Mesodermal cell (in vitro differentiated cells): ENCODE data around the gene CABP4.

Experiments
- H3K27ac ChIP-seq: 2 replicates; pipeline ENCODE4 v1.7.0; 2013; ENCODE audit warnings: mild to moderate bottlenecking, low read depth, low read length, moderate library complexity; ENCODE audit not compliant: severe bottlenecking
- H3K36me3 ChIP-seq: 2 replicates; pipeline ENCODE4 v1.7.1; 2013; ENCODE audit warnings: mild to moderate bottlenecking, low read length, moderate library complexity; ENCODE audit not compliant: control insufficient read depth, insufficient read depth
- H3K4me1 ChIP-seq: one replicate; pipeline ENCODE4 v1.7.1; 2013; ENCODE audit warnings: mild to moderate bottlenecking, low read length; ENCODE audit not compliant: insufficient read depth, control insufficient read depth, poor library complexity, severe bottlenecking
- H3K4me3 ChIP-seq: 2 replicates; pipeline ENCODE4 v1.7.0; 2013; ENCODE audit warnings: low read length, control low read depth, mild to moderate bottlenecking; ENCODE audit not compliant: insufficient read depth, poor library complexity, severe bottlenecking; ENCODE audit errors: extremely low read depth
- H3K9me3 ChIP-seq: 2 replicates; pipeline ENCODE4 v1.7.1; 2013; ENCODE audit warnings: mild to moderate bottlenecking, low read length, moderate library complexity; ENCODE audit not compliant: control insufficient read depth
- WGBS, 2 experiments: methylation state at CpG; one replicate each; pipeline ENCODE4 v1.1.5; 2013; ENCODE audit warnings: missing lambda C conversion rate in 2 of 2; ENCODE audit not compliant: insufficient coverage in 2 of 2; 5-methylcytosine and 5-hydroxymethylcytosine counted together

Gene CABP4

DNA sequence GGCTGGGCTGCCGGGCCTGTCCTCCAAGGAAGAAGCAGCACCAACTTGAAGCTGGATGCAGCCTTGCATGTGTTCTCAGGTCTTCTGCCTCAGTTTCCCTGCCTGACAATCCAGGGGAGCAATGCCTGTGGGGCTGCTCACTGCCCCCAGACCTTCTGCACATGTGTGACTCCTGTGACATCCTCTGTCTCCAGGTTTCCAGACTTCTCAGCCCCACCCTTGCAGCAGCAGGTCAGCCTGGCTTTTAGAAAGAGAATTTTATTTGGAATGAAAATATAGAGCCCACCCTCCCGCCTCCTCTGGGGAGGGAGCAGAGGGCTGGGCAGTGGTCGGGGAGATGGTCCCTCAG is 17.4 kb upstream of the CABP4 start:
- Histone ChIP-seq H3K9me3 (no peaks in the 10 kb centered on the region), H3K4me1 (peaks cover 7% of the 10 kb centered on the region), H3K36me3 (peaks cover 70% of the 10 kb centered on the region), H3K4me3 (no peak overlapping the region), H3K27ac (no peak overlapping the region)
- 80 to 92% methylated on average over 1 to 3 of the region's 3 CpGs for WGBS, 2 experiments

- Histone ChIP-seq H3K27ac (no peak overlapping the region), H3K36me3 (peaks cover 65% of the 10 kb centered on the region), H3K4me3 (no peak overlapping the region), H3K4me1 (peaks cover 7% of the 10 kb centered on the region), H3K9me3 (no peaks in the 10 kb centered on the region)
- 94 to 96% methylated on average over 25 to 37 of the region's 41 CpGs for WGBS, 2 experiments
Observed at GRCh38 chr11:67438158-67438902, 16.8 kb upstream of the CABP4 start.

DNA sequence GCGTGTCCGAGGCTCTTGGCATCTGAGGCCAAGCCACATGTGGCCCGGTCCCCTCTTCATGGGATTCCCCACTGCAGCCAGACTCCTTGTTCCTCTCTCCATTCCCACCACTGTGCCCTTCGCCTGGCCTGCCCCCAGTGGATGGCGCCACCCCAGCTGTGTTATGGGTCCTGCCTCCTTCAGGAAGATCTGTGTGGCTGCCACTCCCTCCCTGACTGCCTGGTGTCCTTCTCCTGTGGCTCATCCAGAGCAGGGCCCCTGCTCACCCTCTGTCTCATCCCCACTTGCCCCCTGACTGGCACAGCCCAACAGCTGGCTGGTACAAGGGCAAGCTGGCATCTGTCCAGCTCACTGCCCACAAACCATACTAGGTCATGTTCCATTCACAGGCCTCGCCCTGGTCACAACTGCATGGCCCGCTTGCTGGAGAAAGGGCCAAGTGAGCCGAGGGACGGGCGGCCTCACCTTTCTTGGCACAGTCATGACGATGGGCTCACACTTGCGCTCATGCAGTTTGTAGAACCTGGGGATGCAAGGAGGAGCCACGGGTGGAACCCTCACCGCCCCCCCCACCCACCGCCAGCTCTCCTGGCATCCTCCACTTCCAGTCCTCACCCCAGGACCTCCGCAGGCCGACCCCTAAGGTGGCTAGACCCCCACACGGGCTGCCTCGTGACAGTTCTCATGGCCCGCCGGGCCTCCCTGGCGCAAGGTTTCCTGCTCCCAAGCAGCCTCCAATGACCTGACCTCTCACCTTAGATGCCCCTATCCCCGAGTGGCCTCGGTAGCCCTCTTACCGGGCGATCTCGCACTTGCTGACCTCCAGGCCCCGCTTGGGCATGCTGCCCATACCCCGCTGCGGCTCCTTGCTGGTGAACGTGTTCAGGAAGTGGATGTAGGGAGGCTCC is 15.6 kb upstream of the CABP4 start:
- H3K4me1 ChIP-seq = peaks cover 7% of the 10 kb centered on the region
- H3K36me3 ChIP-seq = peaks cover 56% of the 10 kb centered on the region
- H3K4me3 ChIP-seq = no peak overlapping the region
- 94% methylated on average over 28 of the region's 31 CpGs for WGBS, 2 experiments
- no peak overlapping the region for H3K27ac ChIP-seq
- H3K9me3 ChIP-seq = no peaks in the 10 kb centered on the region

DNA sequence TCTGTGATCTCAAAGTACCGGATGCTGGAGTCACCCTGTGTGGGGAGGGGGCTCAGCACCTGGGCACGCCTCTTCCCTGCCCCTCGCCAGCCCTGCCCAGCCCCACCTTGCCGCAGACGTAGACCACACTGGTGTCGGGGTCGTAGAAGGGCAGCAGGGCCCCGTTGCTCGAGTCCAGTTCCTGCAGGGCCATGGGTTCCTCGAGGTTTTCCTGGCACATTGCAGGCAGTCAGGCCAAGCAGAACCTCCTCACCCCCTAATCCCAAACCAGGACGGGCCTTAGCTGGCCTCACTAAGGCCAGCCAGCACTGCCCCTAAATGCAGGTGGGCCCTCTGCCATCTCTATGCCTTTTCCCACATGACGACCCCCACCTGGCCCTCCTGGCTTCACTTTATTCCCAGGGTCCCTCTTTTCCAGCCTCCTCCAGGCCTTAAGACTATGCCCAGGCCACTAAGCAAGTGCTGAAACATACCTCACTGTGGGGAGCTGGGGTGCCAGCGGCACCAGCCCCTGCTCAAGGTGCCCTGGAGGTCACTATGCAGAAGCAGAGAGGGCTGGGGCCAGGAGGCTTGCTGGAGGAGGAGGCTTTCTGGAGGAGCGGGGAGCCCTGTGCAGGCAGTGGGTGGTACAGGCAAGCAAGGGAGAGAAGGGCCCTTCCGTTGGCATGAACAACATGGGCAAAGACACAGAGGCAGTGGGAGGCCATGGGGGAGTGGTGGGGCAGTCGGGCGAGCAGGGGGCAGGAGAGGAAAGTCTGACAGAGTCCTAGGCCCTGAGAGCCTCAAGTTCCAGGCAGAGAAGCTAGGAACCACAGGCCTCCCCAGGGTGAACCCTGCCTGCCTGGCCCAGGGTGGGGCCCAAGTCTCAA is 14.7 kb upstream of the CABP4 start:
- no peaks in the 10 kb centered on the region for H3K9me3 ChIP-seq
- 95 to 96% methylated on average over 11 to 15 of the region's 17 CpGs for WGBS, 2 experiments
- H3K36me3 ChIP-seq = peaks cover 49% of the 10 kb centered on the region
- H3K4me3 ChIP-seq = no peak overlapping the region
- peaks cover 7% of the 10 kb centered on the region for H3K4me1 ChIP-seq
- H3K27ac ChIP-seq = no peak overlapping the region

- WGBS, 2 experiments = 94% methylated on average over 20 to 21 of the region's 21 CpGs
- Histone ChIP-seq H3K4me3 (no peak overlapping the region), H3K27ac (no peak overlapping the region), H3K36me3 (peaks cover 49% of the 10 kb centered on the region), H3K9me3 (no peaks in the 10 kb centered on the region), H3K4me1 (peaks cover 7% of the 10 kb centered on the region)
Observed at GRCh38 chr11:67441098-67441563, 14.0 kb upstream of the CABP4 start.

GRCh38 chr11:67441731-67442351 is 13.3 kb upstream of the CABP4 start:
- H3K4me3 ChIP-seq = peak overlapping the region; percentile 89
- WGBS, 2 experiments = 96 to 97% methylated on average over 22 to 27 of the region's 28 CpGs
- H3K36me3 ChIP-seq = peaks cover 49% of the 10 kb centered on the region
- H3K4me1 ChIP-seq = peaks cover 2% of the 10 kb centered on the region
- H3K27ac ChIP-seq = no peak overlapping the region
- no peaks in the 10 kb centered on the region for H3K9me3 ChIP-seq

DNA sequence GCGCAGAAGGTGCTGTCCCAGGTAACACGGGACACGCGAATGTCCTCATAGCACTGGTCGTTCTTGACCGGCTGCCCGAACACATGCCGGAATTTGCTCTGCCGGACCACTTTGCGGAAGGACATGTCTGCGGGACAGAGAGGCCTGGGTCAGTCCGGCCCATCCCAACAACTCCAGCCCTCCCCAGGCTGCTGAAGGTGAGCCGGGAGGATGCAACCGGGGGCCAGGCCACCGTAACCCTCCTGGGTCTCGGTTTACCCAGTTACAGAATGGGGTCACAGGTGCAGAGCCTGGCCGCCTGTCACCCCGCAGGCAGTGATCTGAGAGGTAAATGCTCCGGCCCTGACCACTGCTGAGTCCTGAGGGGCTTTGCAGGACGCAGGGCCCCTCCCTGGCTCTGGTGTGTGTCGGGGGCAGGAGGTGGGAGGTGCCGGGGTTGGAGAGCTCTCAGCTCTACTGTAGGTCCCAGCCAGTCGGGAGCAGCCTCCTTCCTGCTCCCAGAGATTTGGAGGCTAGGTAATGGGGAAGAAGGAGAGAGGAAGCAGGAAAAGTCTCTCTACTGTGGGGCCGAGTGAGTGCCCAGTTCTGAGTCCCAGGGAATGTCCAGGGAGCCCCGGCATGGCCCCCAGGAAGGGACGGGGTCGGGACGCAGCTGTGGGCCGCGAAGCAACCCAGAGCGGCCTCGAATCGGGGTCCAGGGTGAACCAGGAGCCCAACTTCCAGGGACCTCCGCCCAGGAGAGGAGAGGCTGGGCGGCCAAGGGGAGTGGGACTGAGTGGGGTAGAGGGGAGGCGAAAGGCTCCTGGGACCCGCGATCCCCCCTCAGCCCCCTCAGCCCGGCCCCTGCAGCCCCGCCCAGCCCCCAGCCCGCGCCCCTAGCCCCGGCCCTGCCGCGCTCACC is 12.4 kb upstream of the CABP4 start:
- H3K9me3 ChIP-seq = no peaks in the 10 kb centered on the region
- H3K27ac ChIP-seq = peak overlapping the region; percentile 76
- peak overlapping the region; percentile 89 for H3K4me3 ChIP-seq
- peaks cover 4% of the 10 kb centered on the region for H3K4me1 ChIP-seq
- peaks cover 44% of the 10 kb centered on the region for H3K36me3 ChIP-seq
- WGBS, 2 experiments = 46 to 57% methylated on average over 29 to 30 of the region's 45 CpGs

DNA sequence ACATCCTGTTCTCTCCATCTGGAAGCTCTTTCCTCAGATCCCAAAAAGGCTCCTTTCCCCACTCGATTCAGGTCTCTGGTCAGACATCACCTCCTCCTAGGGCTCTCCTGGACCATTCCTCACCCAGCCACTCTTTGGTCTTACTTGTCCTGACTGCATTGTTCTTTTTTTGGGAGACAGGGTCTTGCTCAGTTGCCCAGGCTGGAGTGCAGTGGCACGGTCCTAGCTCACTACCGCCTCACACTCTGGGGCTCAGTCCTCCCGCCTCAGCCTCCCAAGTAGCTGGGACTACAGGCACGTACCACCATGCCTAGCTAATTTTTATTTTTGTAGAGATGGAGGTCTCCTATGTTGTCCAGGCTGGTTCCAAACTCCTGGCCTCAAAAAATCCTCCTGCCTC is 9.6 kb upstream of the CABP4 start:
- Histone ChIP-seq H3K4me1 (peaks cover 4% of the 10 kb centered on the region), H3K4me3 (no peak overlapping the region), H3K9me3 (no peaks in the 10 kb centered on the region), H3K27ac (no peak overlapping the region), H3K36me3 (peaks cover 18% of the 10 kb centered on the region)
- WGBS, 2 experiments = 85 to 95% methylated on average over 3 to 4 of the region's 5 CpGs

DNA sequence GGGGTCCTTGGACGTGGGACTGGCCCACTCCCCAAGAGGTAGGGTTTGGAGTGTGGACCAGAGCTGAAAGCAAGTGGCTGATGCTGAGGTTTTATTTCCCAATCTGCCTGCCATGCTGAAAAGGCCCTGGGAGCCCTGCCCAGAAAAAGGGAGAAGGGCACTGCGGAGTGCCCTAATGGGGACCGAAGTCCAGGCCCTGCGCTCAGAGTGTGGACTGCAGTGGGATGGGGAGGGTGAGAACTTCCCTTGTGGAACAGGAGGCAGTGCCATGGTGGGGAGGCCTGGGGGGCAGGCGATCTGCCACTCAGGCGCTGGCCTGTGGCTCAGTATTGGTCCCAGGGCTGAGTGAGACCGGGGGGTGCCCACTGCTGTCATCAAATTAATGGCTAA is 6.9 kb upstream of the CABP4 start:
- no peak overlapping the region for H3K4me3 ChIP-seq
- H3K27ac ChIP-seq = no peak overlapping the region
- 92% methylated on average over 2 to 6 of the region's 7 CpGs for WGBS, 2 experiments
- peaks cover 4% of the 10 kb centered on the region for H3K4me1 ChIP-seq
- no peaks in the 10 kb centered on the region for H3K36me3 ChIP-seq
- H3K9me3 ChIP-seq = no peaks in the 10 kb centered on the region
